Muscle layer of colon (tissue), 2 donors: Measurements from ENCODE around the gene RMDN2.
"Not testable (repeated sequence)": the region's sequence is repeated elsewhere in the genome, so short reads cannot be mapped to it uniquely, and the experiment has no call there.

Source experiments
- H3K27ac ChIP-seq: one replicate; pipeline ENCODE4 v1.7.0; 2013; ENCODE audit warnings: low read depth, mild to moderate bottlenecking, low read length, moderate library complexity
- H3K27me3 ChIP-seq, 2 donors: one replicate each; pipeline ENCODE4 v1.7.0; 2013; ENCODE audit warnings: low read length in 2 of 2, mild to moderate bottlenecking in 2 of 2; ENCODE audit not compliant: insufficient read depth in 2 of 2, control insufficient read depth in 1 of 2
- H3K36me3 ChIP-seq: one replicate; pipeline ENCODE4 v1.7.0; 2013; ENCODE audit warnings: mild to moderate bottlenecking, low read length; ENCODE audit not compliant: insufficient read depth
- H3K4me1 ChIP-seq: one replicate; pipeline ENCODE4 v1.7.0; 2013; ENCODE audit warnings: mild to moderate bottlenecking, low read length; ENCODE audit not compliant: insufficient read depth
- H3K4me3 ChIP-seq, 2 donors: one replicate each; pipeline ENCODE4 v1.7.0; 2013; ENCODE audit warnings: low read length in 2 of 2, low read depth in 1 of 2, mild to moderate bottlenecking in 1 of 2, moderate library complexity in 1 of 2
- H3K9ac ChIP-seq: one replicate; pipeline ENCODE4 v1.7.0; 2013; ENCODE audit warnings: low read length
- H3K9me3 ChIP-seq: one replicate; pipeline ENCODE4 v1.7.0; 2013; ENCODE audit warnings: mild to moderate bottlenecking, low read length
- donor health status: abdominal sarcoma.
- donor health status: Adenocarcinoma of cecum.

Gene RMDN2

GRCh38 chr2:37937568-37937967 is 12.5 kb downstream of the RMDN2 start:
- not testable (repeated sequence) for H3K9ac ChIP-seq, H3K27ac ChIP-seq, H3K27me3 ChIP-seq, H3K4me1 ChIP-seq, H3K4me3 ChIP-seq, H3K36me3 ChIP-seq, H3K9me3 ChIP-seq

DNA sequence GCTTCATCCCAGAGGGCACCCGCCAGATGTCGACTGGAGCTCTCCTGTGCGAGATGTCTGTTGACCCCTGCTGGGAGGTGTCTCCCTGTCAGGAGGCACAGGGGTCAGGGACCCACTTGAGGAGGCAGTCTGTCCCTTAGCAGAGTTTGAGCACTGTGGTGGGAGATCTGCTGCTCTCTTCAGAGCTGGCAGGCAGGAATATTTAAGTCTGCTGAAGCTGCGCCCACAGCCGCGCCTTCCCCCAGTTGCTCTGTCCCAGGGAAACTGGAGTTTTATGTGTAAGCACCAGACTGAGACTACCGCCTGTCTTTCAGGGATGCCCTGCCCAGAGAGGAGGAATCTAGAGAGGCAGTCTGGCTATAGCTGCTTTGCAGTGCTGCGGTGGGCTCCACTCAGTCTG is 16.2 kb downstream of the RMDN2 start:
- H3K9ac ChIP-seq, H3K27ac ChIP-seq, H3K9me3 ChIP-seq, H3K27me3 ChIP-seq, H3K4me3 ChIP-seq, H3K4me1 ChIP-seq, H3K36me3 ChIP-seq: not testable (repeated sequence)

GRCh38 chr2:37944268-37944667 is 19.2 kb downstream of the RMDN2 start:
- Histone ChIP-seq H3K27me3 (no peaks in the 10 kb centered on the region), H3K36me3 (no peaks in the 10 kb centered on the region), H3K9me3 (no peaks in the 10 kb centered on the region), H3K4me3 (no peak overlapping the region), H3K27ac (no peak overlapping the region), H3K4me1 (no peaks in the 10 kb centered on the region), H3K9ac (no peak overlapping the region)

DNA sequence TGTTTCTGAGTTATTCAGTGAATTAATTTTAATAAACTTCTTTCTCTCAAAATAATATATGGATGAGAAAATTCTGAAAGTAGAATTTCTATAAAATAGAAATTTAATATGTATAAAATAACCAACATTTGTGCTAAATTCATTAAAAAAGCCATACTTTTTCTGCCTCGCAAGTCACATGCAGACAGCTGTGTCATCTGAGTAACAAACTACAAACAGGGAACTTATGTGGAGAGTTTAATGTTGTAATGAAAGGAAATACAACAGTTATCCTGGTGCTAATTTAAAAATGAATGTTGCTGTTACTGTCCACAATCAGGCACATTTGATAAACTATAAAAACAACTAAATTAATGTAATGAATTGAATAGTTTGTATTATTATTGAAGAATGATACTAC is 22.2 kb downstream of the RMDN2 start:
- H3K27ac ChIP-seq, result no peak overlapping the region
- no peaks in the 10 kb centered on the region for H3K27me3 ChIP-seq
- H3K9me3 ChIP-seq, result no peaks in the 10 kb centered on the region
- H3K4me1 ChIP-seq, result no peaks in the 10 kb centered on the region
- H3K36me3 ChIP-seq, result no peaks in the 10 kb centered on the region
- H3K4me3 ChIP-seq, result no peak overlapping the region
- H3K9ac ChIP-seq, result no peak overlapping the region

DNA sequence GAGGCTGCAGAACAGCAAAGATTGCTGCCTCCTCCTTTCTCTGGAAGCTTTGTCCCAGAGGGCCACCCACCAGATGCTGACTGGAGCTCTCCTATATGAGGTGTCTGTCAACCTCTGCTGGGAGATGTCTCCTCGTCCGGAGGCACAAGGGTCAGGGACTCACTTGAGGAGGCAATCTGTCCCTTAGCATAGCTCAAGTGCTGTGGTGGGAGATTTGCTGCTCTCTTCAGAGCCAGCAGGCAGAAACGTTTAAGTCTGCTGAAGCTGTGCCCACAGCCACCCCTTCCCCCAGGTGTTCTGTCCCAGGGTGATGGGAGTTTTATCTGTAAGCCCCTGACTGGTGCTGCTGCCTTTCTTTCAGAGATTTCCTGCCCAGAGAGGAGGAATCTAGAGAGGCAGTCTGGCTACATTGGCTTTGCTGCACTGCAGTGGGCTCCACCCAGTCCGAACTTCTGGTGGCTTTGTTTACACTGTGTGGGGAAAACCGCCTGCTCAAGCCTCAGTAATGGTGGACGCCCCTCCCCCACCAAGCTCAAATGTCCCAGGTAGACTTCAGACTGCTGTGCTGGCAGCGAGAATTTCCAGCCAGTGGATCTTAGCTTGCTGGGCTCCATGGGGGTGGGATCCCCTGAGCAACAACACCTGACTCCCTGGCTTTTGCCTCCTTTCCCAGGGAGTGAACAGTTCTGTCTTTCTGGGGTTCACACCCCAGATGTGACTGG is 37.1 kb downstream of the RMDN2 start:
- H3K36me3 ChIP-seq, H3K27me3 ChIP-seq, H3K9ac ChIP-seq: not testable (repeated sequence)

DNA sequence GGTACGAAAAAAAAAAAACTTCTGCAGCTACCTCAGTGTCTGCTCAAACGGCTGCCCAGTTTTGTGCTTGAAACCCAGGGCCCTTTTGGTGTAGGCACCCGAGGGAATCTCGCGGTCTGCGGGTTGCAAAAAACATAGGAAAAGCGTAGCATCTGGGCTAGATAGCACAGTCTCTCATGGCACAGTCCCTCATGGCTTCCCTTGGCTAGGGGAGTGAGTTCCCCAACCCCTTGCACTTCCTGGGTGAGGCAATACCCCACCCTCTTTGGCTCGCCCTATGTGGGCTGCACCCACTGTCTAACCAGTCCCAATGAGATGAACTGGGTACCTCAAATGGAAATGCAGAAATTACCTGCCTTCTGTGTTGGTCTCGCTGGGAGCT is 37.6 kb downstream of the RMDN2 start:
- H3K9ac ChIP-seq, H3K27ac ChIP-seq, H3K27me3 ChIP-seq, H3K4me3 ChIP-seq, H3K4me1 ChIP-seq, H3K36me3 ChIP-seq, H3K9me3 ChIP-seq: not testable (repeated sequence)

More for the DNA sequence above, 37.1 kb downstream of the RMDN2 start:
- H3K4me3 ChIP-seq, H3K27ac ChIP-seq, H3K9me3 ChIP-seq, H3K4me1 ChIP-seq: not testable (repeated sequence)

- H3K36me3 ChIP-seq, H3K27me3 ChIP-seq, H3K4me1 ChIP-seq, H3K9me3 ChIP-seq, H3K4me3 ChIP-seq, H3K27ac ChIP-seq, H3K9ac ChIP-seq: not testable (repeated sequence)
These were observed 38.8 kb downstream of the RMDN2 start for GRCh38 chr2:37963901-37964300.

DNA sequence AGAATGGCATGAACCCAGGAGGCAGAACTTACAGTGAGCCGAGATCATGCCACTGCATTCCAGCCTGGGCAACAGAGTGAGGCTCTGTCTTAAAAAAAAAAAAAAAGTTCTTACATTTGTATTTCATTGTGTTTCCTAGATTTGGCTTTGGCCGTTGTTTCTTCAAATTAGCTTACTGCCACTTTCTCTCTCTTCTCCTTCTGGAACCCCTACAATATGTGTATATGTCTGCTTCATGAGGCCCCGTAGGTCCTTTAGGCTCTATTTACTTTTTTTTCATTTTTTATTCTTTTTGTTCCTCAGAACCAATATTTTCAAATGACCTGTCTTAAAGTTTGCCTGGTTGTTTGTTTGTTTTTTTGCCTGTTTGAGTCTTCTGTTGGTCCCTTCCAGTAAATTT is 41.2 kb downstream of the RMDN2 start:
- H3K9me3 ChIP-seq, result no peaks in the 10 kb centered on the region
- no peak overlapping the region for H3K4me3 ChIP-seq
- H3K27me3 ChIP-seq, result no peaks in the 10 kb centered on the region
- H3K27ac ChIP-seq, result no peak overlapping the region
- H3K4me1 ChIP-seq, result no peaks in the 10 kb centered on the region
- H3K36me3 ChIP-seq, result no peaks in the 10 kb centered on the region
- no peak overlapping the region for H3K9ac ChIP-seq

DNA sequence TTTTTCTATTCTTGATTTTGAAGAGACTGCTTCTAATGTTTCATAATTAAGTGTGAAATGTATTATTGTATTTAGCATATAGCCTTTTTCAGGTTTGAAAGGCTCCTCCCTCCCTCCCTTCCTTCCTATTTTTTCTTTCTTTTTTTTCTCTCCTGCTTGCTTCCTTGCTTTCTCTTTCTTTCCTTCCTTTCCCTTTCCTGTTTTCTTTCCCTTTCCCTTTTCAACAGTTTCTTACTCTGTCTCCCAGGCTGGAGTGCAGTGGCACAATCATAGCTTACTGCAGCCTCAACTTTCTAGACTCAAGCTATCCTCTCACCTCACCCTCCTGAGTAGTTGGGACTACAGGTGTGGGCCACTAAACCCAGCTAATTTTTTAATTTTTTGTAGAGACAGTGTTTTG is 44.6 kb downstream of the RMDN2 start:
- no peak overlapping the region for H3K4me3 ChIP-seq
- no peaks in the 10 kb centered on the region for H3K9me3 ChIP-seq
- H3K36me3 ChIP-seq, result no peaks in the 10 kb centered on the region
- H3K27me3 ChIP-seq, result no peaks in the 10 kb centered on the region
- no peaks in the 10 kb centered on the region for H3K4me1 ChIP-seq
- no peak overlapping the region for H3K9ac ChIP-seq
- H3K27ac ChIP-seq, result no peak overlapping the region

- Histone ChIP-seq H3K4me3 (no peak overlapping the region), H3K9me3 (no peaks in the 10 kb centered on the region), H3K9ac (no peak overlapping the region), H3K27me3 (no peaks in the 10 kb centered on the region), H3K36me3 (no peaks in the 10 kb centered on the region), H3K4me1 (no peaks in the 10 kb centered on the region), H3K27ac (no peak overlapping the region)
These were observed 46.9 kb downstream of the RMDN2 start for GRCh38 chr2:37971971-37972370.

GRCh38 chr2:37973615-37974353 is 48.7 kb downstream of the RMDN2 start:
- no peak overlapping the region for H3K4me3 ChIP-seq

DNA sequence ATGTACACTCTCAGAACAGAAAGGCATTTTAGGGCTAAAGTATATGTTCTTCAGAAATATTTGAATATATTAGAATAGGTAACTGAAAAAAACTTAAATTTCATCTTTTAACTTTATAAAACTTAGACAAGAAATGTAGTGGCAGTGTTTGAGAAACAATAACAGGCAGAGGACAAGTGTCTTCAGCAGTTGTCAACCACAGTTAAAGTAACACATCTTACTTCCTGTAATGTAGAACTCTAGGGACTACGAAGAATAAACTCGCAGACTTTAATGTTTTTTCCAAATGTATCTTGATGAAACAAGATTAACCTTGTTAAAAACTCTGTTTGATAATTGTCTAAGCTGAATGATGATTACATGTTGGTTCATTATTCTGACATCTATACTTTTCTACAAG is 50.7 kb downstream of the RMDN2 start:
- Histone ChIP-seq H3K4me3 (no peak overlapping the region), H3K9ac (no peak overlapping the region), H3K36me3 (no peaks in the 10 kb centered on the region), H3K9me3 (no peaks in the 10 kb centered on the region), H3K27me3 (no peaks in the 10 kb centered on the region), H3K27ac (no peak overlapping the region), H3K4me1 (no peaks in the 10 kb centered on the region)

More at GRCh38 chr2:37973615-37974353, 48.7 kb downstream of the RMDN2 start:
- Histone ChIP-seq H3K9me3 (no peaks in the 10 kb centered on the region), H3K4me1 (no peaks in the 10 kb centered on the region), H3K27me3 (no peaks in the 10 kb centered on the region), H3K9ac (no peak overlapping the region), H3K36me3 (no peaks in the 10 kb centered on the region), H3K27ac (no peak overlapping the region)
